NCI-H187 (cell line): ENCODE measurements around the gene NR2C2.

Source experiments
- DNase-seq, 2 experiments: peaks; one replicate each; lab custom pipeline; 2025; lab: John Stamatoyannopoulos, UW

The NR2C2 gene

GRCh38 chr3:14921811-14922705 lies 25.3 kb upstream of the NR2C2 start:
- DNase-seq, result no peak

GRCh38 chr3:14922863-14923262 lies 24.5 kb upstream of the NR2C2 start:
- DNase-seq, result no peak

GRCh38 chr3:14923476-14923875 lies 23.9 kb upstream of the NR2C2 start:
- no peak for DNase-seq

- no peak for DNase-seq
Observed at GRCh38 chr3:14925729-14926591, 21.4 kb upstream of the NR2C2 start.

GRCh38 chr3:14926592-14926991 lies 20.8 kb upstream of the NR2C2 start:
- DNase-seq, result no peak

GRCh38 chr3:14927308-14927707 lies 20.1 kb upstream of the NR2C2 start:
- no peak for DNase-seq

- DNase-seq, result no peak
Observed at GRCh38 chr3:14929310-14930074, 17.9 kb upstream of the NR2C2 start.

GRCh38 chr3:14933820-14934425 lies 13.5 kb upstream of the NR2C2 start:
- no peak for DNase-seq

GRCh38 chr3:14935592-14936345 lies 11.6 kb upstream of the NR2C2 start:
- no peak for DNase-seq

- no peak for DNase-seq
Observed at GRCh38 chr3:14938954-14939353, 8.4 kb upstream of the NR2C2 start.

GRCh38 chr3:14941871-14942270 lies 5.5 kb upstream of the NR2C2 start:
- DNase-seq, result no peak

GRCh38 chr3:14943042-14943441 lies 4.3 kb upstream of the NR2C2 start:
- DNase-seq, result no peak

- no peak for DNase-seq
Observed at GRCh38 chr3:14946236-14946635, 1.1 kb upstream of the NR2C2 start.

GRCh38 chr3:14946739-14947099 lies 664 bp upstream of the NR2C2 start:
- no peak for DNase-seq

GRCh38 chr3:14947886-14948608 lies 664 bp downstream of the NR2C2 start:
- DNase-seq, result peak; percentile 84 to 85

GRCh38 chr3:14948609-14949038 lies 1.2 kb downstream of the NR2C2 start:
- no peak for DNase-seq

- DNase-seq, result no peak
Observed at GRCh38 chr3:14949126-14949525, 1.7 kb downstream of the NR2C2 start.

- DNase-seq, result no peak
Observed at GRCh38 chr3:14950274-14950673, 2.9 kb downstream of the NR2C2 start.

GRCh38 chr3:14957153-14957552 lies 9.8 kb downstream of the NR2C2 start:
- DNase-seq, result no peak

GRCh38 chr3:14957925-14958324 lies 10.5 kb downstream of the NR2C2 start:
- DNase-seq, result no peak
